ENCODE measurements around the gene ACACA.
"Not testable (repeated sequence)": the region's sequence is repeated elsewhere in the genome, so short reads cannot be mapped to it uniquely, and the experiment has no call there.

ACACA gene

DNA sequence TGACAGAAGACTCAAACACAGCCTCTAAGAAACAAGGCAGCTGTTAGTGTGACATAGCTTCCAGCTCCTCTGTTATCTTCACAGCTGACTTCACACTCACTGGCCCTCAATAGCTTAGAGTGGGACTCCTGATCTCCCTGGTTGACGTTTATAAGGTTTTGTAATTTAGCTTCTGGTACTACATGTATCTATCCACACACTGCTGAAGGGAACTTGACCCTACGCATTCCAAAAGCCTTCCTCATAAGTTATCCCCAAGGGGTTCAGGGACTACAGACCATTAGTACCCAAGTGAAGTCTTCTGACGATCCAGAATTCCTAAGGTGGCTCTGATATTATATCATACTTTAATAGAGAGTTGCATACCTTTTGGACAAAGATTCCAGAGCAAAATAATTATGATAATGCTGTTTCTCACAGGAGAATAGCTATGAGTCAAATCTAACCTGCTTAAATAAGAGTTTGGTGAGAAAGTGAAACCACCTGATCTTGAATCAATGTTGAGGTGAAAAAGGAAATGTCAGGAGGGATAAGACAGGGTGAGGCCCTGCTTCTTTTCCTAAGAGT, 14.5 kb downstream of the ACACA start:
- no peak for DNase-seq

DNA sequence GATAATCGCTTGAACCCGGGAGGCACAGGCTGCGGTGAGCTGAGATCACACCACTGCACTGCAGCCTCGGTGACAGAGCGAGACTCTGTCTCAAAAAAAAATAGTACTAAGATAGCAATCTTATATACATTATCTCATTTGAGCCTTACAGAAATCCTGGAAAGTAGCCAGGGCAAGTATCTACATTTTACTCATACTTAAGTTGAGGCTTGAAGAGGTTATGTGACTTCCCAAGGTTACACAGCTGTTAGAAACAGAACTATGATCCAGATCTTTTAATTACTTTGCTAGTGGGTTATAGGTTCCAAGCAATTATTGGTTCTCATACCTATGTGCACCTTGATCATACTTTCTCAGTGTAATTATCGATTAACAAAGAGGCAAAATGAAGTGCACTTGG, 15.5 kb downstream of the ACACA start:
- DNase-seq: no peak

DNA sequence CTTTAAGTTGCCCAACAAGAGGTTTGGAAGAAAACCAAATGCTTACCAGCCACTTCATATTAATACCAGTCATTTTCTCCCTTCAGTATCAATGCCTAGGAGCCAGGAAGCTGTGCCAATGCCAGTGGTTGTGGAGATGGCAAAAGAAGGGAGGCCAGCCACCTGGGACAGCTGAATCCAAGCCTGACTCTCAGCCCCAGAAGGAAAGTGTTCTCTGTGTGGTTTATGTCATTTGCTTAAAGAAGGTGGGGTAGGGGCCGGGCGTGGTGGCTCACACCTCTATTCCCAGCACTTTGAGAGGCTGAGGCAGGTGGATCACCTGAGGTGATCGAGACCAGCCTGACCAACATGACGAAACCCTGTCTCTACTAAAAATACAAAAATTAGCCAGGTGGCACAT, 17.5 kb downstream of the ACACA start:
- DNase-seq: no peak

DNA sequence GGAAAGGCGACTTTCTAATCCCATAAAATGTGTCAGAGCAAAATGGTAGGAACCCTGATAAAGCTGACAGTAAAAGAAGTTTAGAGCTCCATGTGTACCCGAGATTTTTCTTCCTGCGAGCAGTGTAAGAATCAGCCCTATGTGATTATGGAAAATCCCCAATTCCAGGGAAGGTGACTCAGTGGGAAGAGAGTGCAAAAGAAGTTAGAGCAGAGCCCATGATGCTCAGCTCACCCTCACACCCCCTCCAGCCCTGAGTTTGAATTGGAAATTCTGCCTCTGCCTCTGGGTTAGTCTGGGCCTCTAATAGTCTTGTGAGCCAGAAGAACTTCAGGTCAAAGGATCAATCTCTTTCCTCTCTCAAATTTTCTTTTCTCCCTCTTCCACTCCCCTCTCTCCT, 18.4 kb downstream of the ACACA start:
- no peak for DNase-seq

DNA sequence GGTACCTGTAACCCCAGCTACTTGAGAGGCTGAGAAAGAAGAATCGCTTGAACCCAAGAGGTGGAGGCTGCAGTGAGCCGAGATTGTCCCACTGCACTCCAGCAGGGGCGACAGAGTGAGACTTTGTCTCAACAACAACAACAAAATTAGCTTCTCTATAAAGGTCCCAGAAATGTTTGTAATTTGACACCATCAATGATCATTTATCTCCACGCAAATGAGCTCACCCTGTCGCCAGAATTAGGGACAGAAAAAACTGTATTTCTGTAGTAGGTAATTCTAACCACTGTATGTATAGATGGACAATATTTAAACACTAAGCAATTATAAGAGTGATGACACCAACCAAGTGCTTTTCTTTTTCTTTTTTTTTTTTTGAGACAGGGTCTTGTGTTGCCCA, 20.2 kb downstream of the ACACA start:
- no peak for DNase-seq

DNA sequence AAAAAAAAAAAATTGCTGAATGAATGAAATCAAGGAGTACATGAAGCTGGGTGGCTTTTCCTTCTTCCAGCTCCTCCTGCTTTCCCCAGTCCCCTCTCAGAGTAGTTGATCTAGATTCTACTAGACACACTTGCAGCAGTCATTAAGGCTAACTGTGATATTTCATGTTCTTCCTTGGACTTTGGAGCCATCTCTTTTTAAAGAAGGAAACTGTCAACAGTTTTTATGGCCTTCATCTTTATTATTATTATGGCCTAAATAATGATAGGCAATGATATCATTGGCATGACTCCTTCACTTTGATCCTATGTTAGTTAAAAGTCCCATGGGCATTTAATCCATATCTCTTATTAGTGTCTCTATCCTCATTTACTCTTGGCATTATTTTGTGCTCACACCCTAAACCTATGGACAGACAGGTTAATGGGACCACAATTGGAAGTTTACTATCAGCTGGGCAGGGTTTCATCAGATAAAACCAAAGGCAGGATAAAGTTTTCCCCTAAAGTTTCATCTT, 21.1 kb downstream of the ACACA start:
- DNase-seq: no peak

DNA sequence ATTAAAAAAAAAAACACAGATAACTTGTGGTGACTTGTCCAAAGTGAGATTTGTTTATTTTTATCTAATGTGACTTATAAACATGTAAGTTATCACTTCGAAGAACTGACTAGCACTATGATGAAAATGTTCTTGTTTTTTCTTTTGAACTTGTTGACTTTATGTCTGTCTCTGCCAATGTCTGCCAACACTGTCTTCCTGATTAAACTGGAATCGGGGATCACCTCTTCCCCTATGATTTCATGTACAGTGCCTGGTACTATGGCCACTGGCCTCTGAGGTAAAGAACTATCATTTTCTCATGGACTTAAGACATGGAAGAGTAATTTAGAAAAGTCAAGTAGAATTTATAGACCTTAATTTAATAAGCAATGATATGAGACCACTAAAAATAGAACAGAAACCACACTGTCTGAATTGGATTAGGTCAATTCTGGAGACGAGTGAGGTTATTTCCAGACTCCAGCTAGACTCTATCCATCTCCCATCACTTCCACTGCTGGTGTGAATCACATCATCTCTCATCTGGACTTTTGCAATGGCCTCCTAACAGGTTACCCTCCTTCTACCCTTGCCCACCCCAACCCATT, 22.0 kb downstream of the ACACA start:
- DNase-seq: no peak

DNA sequence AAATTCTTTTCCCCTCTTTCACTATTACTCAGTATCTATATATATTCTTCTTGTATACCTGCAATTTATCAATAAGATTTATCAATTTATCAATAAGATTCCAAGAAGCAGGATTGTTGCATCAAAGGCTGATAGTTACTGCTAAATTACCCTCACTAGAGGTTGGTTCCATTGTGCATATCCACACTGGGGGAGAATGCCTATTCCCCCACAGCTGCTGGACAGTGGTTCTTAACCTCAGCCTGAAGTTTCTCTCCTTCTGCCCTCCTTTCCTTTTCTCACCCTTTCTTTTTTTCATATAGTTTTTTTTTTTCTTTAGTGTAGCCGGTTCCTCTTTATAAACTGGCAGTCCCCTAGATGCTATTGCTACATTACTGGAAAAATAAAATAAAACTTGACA, 24.6 kb downstream of the ACACA start:
- DNase-seq: no peak

DNA sequence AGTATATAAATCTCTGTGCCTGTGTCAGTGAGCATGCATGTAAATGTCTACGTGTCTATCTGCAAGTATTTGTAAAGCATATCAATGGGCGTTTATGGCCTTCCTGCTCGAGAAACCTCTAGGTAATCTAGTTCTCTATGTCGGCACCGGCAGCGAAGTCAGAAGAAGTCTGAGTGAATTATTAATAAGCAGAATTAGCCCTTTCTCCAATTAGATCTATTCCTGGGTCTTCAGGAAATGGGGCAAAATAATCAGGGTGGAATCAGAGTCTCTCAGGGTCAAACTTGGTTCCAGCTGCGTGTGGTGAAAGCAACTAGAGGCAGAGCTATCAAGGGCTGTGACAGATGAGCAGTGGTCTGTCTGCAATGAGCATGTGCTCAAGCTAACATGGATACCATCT, 30.9 kb downstream of the ACACA start, which contains the start of gene C17orf78:
TSS of gene C17orf78 (plus strand) at position 280 of the 400 bp plus-strand sequence. CDS start at position 388, 108 bp downstream.
- no peak for DNase-seq

DNA sequence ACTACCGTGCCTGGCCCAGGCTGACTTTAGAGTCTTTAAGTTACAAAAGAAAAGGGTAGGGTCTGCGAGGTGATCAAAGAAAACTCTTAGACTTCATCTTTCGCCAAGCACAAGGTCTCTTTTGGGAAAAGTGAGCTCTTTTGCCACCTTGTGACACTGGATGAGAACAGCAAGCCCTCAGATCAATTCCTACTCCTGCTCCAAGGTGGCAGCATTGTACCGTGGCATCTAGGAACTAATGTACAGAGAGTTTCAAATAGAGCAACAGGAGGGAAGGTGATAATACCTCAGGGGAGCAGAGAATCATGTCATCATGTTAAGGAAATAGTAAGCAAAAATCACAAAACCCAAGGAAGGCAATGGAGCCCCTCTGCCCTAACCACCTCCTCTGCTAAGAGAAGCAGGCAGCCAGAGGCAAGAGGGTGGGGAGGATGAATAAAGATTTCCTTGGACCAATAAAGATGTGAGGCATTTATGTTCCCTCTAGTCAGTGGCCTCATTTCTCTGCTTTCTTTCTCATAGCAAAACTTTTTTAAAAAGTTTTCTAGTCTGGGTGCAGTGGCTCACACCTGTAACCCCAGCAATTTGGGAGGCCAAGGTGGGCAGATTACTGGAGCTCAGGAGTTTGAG, 33.0 kb downstream of the ACACA start:
- peak; percentile 78 for DNase-seq

DNA sequence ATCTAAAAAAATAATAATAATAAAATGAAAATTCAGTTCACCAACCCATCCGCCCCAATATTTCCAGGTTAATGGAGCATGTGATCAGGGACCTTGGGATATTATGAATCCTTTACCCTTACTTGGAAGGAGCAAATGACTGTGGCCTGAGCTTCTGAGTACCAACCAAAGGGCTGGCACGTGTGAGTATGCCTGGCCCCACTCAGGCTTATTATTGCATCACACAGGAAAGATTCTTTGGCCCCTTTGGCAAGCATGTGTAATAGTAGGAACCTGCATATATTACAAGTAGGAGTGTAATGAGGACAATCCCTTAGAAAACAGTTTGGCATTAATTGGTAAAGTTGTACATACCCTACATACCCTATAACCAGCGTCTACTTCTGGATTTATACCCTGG, 38.1 kb downstream of the ACACA start:
- DNase-seq: no peak

DNA sequence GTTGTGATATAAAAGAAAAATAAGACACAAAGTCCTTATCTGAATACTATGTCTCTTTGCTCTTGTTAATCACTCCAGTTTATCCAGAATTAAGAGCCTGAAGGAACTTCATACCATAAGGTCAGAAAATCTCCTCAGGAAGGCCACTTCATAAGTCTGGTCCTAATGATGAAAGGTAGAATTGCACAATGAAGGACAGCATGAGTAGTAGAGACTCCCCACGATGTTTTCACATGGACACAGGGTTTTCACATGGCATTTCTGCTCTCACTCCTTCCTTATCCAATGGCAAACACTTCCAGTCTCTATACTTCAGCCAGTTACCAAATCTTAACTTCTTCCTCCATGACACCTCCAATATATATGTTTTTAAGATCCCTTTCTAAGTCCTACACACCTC, 41.0 kb downstream of the ACACA start:
- no peak for DNase-seq

DNA sequence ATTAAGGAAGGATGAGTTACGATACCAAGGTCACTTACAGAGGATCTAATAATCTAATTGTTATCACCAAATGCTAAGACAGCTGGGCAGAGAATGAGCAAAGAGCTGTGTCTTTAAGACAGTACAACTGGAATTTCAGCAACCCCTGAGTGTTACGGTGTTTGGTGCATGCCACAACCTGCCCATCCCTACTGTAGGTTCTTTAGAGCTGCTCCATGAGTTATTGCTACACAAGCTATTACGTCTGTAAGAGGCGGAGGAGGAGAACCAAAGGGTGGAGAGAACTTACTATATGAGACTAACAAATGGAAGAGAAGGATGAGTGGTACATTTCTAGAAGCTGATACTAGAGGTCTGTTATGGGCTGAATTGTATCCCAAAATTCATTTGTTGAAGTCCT, 45.1 kb downstream of the ACACA start:
- no peak for DNase-seq

DNA sequence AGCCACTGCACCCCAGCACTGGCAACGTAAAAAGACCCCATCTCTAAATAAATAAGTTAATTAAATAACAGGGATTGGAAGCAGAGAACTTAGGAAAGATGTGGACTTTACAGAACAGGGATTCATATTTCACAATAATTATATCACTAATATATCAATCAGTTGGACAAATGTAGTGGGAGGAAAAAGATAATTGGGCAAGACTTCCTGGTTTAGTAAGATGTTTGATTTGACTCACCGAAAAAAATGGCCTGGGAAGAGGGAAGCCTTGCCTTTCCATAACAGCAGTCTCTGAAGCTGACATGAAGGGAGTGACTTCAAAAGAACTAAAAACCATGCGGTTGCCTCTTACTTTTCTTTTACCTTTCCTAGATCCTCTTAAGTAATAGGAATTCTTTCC, 46.0 kb downstream of the ACACA start:
- no peak for DNase-seq

DNA sequence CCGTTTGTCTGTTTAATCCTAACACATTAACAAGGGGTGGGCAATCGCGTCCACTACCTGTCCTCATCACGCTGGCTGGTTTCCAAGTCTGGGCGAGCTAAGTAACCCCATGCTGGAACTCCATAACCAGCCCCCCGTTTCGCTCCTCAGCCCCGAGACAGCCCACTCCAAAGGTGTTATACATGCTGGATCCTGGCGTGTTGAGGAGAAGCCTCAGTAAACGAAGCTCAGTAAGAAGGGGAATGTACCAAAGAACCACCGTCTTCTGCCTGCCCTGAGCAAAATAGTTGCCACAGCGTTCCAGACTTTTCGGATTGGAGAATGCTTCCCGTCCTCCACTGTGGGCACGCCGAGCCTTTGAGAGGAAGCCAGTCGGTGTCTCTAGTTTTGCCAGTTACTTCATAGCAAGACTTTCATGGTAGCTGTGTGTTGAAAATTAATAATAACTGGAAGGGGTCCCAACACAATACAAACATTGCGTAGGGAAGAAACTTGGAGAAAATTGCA, 46.9 kb downstream of the ACACA start:
- DNase-seq: no peak

DNA sequence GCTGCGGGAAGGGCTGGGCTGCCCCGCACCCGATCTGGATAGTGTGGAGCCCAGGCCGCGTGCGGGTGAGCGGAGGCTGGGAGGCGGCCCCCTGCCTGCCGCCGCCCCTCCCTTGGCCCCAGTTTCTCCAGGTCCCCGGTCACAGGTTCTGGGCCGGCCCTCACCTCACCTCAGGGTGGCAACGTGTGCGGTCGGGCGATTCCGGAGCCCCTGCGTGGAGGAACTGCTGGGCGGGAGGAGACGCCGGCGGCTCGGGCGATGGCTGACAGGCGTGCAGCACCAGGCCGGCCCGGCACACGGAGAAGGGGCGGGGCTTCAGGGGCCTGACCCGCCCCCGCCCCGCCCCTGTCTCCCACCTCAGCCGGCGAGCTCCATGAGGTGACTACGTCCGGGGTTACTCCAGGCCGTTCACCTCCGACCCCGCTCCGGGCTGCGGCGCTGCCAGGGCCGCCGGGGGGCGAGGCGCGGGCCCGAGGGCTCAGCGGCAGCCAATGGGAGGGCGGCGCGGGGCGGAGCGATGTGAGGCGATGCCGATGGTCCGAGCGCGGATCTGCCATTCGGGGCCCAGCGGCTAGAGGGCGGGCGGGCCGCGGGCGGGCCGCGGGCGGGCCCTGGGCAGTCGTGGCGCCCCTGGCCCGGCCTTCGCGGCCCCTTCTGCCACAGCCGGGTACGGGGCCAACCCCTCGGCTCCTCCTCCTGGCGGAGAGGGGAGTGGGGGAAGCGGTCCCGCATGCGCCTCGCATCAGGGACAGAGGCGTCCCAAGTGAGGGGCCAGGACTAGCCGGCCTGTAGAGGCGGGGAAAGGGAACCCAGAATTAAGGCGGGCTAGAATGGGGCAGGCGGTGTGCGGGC, 47.6 kb downstream of the ACACA start:
- DNase-seq: peak; percentile 95

DNA sequence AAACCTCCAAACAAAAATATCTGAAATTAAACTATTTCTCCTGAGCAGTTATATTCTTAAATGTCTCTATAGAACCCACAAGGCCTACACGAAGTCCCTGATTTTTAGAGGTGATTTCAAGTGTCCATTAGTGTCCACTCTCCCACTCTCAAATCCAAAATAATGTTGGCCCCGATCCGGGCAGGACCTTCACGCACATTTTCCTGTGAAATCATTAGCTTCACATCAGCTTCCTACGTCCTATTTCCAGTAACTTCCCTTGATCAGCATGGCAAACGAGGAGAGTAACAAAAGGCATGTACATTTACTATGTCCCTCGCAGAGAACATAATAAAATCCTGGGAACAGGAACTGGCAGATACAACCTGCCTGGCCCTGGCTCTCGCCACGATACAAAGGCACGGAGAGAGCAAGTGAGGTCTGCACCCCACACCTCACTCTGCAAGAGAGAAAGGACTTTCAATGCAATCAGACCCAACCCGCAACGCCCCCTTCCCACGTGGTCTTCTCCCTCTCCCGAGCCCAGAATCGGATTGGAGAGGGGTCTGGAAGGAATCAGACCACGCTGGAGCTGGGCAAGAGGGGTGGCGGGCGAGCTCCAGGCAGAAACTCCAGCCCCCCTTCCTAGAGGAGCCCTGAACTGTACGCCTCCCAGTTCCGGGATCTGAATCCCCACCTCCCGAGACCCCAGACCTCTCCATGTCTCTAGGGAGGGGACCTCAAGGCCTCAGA, 48.4 kb downstream of the ACACA start:
- DNase-seq: peak; percentile 21

DNA sequence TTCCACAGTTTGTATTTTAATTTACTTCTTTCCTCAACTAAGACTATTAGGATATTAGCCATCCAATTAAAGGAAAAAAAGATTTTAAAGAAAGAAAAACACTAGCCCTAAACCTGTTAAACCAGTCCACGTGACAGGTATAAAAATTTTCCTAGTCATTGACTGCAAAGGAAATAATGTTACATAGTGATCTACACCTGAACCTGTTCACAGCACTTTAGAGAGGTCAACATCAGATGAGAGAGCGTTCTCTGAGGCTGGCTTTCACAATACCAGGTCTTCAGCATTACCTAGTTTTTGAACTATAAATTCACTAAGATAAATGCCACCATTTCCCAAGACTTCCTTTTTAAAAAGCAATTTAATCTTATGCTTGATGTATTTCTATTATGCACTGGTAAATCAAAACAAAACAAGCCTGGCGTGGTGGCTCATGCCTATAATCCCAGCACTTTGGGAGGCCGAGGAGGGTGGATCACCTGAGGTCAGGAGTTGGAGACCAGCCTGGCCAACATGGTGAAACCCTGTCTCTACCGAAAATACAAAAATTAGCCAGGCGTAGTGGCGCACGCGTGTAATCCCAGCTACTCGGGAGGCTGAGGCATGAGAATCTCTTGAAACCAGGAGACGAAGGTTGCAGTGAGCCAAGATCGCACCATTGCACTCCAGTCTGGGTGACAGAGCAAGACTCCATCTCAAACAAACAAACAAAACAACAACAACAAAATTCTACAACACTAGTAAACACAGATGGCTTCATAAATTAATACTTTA, 49.7 kb downstream of the ACACA start:
- not testable (repeated sequence) for DNase-seq

DNA sequence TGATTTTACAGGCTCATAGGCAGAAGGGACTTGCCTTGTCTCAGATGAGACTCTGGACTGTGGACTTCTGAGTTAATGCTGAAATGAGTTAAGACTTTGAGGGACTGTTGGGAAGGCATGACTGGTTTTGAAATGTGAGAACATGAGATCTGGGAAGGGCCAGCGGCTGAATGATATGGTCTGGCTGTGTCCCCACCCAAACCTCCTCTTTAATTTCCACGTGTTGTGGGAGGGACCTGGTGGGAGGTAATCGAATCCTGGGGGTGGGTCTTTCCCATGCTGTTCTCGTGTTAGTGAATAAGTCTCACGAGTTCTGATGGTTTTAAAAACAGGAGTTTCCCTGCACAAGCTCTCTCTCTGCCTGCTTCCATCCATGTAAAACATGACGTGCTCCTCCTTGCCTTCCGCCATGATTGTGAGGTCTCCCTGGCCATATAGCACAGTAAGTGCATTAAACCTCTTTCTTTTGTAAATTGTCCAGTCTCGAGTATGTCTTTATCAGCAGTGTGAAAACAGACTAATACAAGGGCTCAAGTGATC, 59.7 kb downstream of the ACACA start:
- not testable (repeated sequence) for DNase-seq

DNA sequence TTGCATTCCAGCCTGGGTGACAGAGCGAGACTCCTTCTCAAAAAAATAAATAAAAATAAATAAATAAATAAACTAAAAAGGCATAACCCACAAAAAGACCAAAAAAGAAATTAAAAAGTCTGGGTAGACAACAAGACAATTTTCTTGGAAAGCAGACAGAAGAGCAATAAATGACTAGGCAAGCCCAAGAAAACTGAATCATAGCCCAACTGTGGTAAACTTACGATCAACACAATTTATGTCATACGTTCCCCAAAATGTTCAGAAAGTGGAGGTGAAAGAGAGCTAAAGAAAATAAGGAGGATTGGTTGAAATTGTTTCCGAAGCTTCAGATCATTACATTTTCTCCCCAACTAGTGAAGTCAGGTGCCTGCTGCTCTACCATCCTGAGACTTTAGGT, 62.1 kb downstream of the ACACA start:
- DNase-seq: no peak

DNA sequence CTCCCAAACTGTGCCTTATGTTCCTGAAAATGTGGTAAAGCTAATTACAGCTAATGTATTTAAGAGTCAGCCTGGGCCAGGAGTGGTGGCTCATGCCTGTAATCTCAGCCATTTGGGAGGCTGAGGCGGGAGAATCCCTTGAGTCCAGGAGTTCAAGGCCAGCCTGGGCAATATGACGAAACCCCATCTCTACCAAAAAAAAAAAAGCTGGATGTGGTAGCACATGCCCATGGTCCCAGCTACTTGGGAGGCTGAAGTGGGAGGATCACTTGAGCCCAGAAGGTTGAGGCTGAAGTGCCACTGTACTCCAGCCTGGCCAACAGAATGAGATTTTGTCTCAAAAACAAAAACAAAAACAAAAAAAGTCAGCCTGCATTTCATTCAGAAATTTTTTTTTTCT, 64.0 kb downstream of the ACACA start:
- DNase-seq: no peak

DNA sequence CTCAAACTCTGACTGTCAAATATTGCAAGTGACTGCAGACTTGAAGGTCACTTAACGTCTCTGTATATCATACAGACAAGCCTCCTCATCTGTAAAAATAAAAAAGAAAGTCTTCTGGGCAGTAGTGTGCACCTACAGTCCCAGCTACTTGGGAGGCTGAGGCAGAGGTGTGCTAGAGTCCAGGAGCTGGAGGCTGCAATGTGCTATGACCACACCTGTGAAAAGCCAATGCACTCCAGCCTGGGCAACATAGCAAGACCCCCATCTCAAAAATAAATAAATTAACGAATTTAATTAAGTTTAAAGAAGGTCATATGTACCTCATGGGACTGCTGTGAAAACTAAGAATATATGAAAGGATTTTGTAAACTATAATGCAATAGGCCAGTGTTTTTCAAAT, 65.8 kb downstream of the ACACA start:
- no peak for DNase-seq
